Fibroblast of skin of abdomen (primary cell): ENCODE data around the gene UGT2B15. TPM values are rescaled to one million over a fixed set of nuclear protein-coding genes. Genes with fewer than 3 reads are reported as not detected.
"Not testable (repeated sequence)": the region's sequence is repeated elsewhere in the genome, so short reads cannot be mapped to it uniquely, and the experiment has no call there.

ENCODE experiments used
- DNase-seq: peaks from one replicate; pipeline ENCODE4 v3.0.0-alpha.2; 2013
- polyA plus RNA-seq, 2 experiments: library from polyadenylated mRNA; unstranded; fragments of 120-200 nt; gene quantifications; one replicate each; pipeline ENCODE4 v1.2.1, GENCODE V29; 2013; ENCODE audit not compliant: insufficient read length in 2 of 2

The UGT2B15 gene
- polyA plus RNA-seq (2013, experiment 1 of 2; ENCODE audit: insufficient read length) = not detected
- polyA plus RNA-seq (2013, experiment 2 of 2; ENCODE audit: insufficient read length) = not detected

GRCh38 chr4:68670479-68670939, at the start of gene UGT2B15:
Gene UGT2B15, minus strand, starts transcription at chr4:68670652. Its CDS starts 34 bp downstream, at chr4:68670618.
- DNase-seq = not testable (repeated sequence)

DNA sequence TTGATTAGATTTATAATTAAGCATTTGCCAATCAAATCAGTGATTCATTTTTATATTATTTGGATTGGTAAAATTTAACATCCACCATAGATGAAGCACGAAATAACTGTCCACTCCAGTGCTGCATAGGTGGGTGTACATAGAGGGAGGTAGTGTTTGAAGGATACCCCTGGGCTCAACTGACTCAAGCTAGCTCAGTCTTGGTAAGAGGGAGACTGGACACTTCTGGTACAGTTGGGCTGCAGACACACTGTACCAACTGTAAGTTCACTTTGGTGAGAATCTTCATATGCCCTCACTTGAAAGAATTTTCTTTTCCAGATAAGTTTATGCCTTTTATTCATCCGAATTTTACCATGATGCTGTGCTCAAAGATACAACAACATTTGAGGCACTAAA, 48.6 kb upstream of the UGT2B15 start:
- no peak for DNase-seq

GRCh38 chr4:68718447-68719074, 48.1 kb upstream of the UGT2B15 start:
- DNase-seq = no peak

DNA sequence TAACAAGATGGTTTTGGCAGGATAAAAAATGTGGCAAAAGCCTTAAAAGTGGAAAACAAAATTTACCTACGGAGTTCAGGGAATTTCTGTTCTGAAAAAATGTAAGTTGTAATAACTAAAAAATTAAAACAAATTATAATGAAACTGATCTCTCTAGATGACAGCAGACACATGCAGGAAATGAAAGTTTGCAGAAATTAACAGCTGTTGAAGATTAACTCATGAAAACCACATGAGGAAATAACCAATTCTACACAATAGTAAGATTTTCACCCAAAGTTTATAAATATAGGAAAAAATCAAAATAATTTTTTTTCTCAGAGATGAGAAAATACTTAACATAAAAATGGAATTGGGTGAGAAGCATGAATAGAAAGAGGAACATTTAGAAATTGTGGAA, 47.5 kb upstream of the UGT2B15 start:
- DNase-seq = no peak

DNA sequence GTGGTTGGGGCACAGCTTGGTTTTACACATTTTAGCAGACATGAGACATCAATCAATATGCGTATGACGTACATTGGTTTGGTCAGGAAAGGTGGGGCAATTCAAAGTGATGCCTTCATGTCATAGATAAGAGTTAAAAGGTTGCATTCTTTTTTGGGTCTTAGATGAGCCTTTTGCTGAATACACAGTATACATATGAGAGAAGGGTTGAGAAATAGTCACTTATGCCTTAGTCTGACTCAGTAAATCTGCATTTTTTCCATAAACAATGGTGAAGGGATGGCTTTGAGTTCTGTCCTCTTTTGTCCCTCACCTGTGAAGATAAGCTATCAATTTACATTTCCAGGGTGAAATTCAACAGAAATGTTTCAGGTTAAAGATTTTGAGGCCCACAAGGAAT, 43.9 kb upstream of the UGT2B15 start:
- no peak for DNase-seq

DNA sequence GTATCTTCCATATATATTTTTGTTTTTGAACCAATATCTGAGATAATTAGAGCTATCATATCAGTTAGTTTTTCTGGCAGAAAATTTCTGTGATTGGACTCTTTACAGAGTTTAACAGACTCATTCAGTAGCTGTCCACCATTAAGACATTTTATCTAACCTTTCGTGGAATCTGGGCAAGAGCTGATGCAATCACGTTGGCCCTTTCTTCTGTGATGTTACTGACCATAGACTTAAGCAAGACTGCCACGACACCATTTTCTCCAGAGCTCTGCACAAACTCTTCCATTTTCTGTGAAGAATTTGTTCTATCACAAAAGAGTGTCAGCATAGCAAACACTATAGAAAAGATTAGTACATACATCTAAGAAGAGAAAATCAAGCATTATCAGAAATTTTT, 41.8 kb upstream of the UGT2B15 start:
- DNase-seq = no peak

DNA sequence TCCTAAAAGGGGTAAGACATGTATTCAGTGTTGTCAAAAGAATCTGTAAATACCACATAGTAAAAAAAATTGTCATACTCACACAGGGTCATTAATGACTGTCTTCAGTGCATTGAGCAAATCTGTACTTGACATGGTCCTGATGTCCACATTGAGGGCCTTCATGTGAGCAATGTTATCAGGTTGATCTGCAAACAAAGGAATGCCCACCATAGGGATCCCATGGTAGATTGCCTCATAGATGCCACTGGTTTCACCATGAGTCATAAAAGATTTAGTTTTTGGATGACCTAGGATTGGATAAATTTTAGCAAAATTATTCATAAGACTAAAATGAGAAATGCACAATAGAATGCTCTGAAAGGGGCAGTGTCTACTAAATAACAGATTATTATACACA, 38.1 kb upstream of the UGT2B15 start:
- DNase-seq = no peak

GRCh38 chr4:68703168-68703567, 32.7 kb upstream of the UGT2B15 start:
- DNase-seq = not testable (repeated sequence)

- no peak for DNase-seq
Measured at GRCh38 chr4:68700152-68700551, 29.7 kb upstream of the UGT2B15 start.

DNA sequence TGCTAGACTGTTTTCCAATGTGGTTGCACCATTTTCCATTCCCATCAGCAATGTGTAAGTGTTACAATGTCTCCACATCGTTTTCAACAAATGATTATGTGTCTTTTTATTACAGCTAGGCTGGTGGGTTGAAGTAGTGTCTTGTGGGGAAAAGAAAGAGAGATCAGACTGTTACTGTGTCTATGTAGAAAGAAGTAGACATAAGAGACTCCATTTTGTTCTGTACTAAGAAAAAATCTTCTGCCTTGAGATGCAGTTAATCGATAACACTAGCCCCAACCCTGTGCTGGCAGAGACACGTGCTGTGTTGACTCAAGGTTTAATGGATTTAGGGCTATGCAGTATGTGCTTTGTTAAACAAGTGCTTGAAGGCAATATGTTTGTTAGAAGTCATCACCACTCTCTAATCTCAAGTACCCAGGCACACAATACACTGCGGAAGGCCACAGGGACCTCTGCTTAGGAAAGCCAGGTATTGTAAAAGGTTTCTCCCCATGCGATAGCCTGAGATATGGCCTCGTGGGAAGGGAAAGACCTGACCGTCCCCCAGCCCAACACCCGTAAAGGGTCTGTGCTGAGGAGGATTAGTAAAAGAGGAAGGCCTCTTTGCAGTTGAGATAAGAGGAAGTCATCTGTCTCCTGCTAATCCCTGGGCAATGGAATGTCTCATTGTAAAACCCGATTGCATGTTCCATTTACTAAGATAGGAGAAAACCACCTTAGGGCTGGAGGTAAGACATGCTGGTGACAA, 23.0 kb upstream of the UGT2B15 start:
- DNase-seq = no peak

- DNase-seq = no peak
Measured at GRCh38 chr4:68691186-68691585, 20.7 kb upstream of the UGT2B15 start.

DNA sequence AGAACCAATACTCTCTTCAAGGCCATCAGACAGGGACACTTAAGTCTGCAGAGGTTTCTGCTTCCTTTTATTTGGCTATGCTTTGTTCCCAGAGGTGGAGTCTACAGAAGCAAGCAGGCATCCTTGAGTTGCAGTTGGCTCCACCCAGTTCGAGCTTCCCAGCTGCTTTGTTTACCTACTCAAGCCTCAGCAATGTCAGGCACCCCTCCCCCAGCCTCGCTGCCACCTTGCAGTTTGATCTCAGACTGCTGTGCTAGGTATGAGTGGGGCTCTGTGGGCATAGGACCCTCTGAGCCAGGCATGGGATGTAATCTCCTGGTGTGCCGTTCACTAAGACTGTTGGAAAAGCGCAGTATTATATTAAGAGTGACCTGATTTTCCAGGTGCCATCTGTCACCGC, 12.6 kb upstream of the UGT2B15 start:
- no peak for DNase-seq

DNA sequence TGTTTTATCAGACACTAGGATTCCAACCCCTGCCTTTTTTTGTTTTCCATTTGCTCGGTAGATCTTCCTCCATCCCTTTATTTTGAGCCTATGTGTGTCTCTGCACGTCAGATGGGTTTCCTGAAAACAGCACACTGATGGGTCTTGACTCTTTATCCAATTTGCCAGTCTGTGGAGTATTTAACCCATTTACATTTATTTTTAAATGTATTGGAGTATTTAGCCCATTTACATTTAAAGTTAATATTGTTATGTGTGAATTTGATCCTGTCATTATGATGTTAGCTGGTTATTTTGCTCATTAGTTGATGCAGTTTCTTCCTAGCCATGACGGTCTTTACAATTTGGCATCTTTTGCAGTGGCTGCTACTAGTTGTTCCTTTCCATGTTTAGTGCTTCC, 10.8 kb upstream of the UGT2B15 start:
- DNase-seq = not testable (repeated sequence)

DNA sequence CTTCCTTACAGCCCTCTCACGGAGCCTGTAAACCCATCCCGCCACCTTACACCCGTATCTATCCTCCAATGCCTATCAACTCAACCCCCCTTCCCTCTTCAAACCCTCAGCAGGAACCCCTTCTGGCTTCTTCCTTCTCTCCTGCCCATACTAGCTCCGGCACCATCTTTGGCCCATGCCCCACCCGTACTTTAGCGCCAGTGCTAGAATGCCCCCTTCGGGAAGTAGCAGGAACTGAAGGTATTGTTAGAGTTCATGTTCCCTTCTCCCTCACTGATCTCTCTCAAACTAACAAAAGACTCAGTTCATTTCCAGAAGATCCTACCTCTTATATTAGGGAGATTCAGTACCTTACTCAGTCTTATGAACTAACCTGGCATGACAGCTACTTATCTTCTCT, 2.7 kb upstream of the UGT2B15 start:
- DNase-seq = no peak

GRCh38 chr4:68671217-68671616, 765 bp upstream of the UGT2B15 start:
- DNase-seq = not testable (repeated sequence)

GRCh38 chr4:68668537-68669163, 1.8 kb downstream of the UGT2B15 start:
- DNase-seq = not testable (repeated sequence)

GRCh38 chr4:68667551-68667950, 2.9 kb downstream of the UGT2B15 start:
- not testable (repeated sequence) for DNase-seq

DNA sequence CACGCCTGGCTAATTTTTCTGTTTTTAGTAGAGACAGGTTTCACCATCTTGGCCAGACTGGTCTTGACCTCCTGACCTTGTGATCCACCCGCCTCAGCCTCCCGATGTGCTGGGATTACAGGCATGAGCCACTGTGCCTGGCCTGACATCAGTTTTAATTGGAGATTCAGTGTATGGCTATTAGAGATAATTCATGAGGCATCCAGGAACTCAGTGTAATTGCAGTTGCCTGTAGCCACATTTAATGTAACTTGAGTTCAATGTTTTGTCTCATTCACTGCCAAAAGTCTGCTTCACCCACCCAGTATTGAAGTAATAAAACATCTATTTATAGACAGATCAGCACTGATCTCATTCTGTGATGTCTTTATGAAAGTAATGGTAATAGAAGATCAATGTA, 5.7 kb downstream of the UGT2B15 start:
- DNase-seq = not testable (repeated sequence)

GRCh38 chr4:68662836-68663574, 7.4 kb downstream of the UGT2B15 start:
- not testable (repeated sequence) for DNase-seq

DNA sequence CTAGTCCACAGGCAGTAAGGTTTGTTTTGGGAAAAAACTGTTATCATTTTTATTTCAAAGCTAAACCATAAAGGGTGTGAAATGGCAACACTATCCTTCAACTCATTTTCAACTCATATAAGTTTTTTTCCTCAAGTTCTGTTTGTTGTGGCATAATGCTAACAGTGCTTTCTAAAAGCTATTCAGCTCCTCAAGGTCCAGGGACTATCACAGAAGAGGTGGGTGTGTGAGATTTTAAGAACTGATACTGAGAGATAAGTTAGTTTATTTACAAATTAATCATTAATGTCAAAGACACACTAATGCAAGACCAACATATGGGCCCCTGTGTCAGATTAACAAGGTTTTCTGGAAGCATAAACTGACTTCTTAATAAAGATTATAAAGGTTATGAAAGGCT, 11.8 kb downstream of the UGT2B15 start:
- DNase-seq = no peak

DNA sequence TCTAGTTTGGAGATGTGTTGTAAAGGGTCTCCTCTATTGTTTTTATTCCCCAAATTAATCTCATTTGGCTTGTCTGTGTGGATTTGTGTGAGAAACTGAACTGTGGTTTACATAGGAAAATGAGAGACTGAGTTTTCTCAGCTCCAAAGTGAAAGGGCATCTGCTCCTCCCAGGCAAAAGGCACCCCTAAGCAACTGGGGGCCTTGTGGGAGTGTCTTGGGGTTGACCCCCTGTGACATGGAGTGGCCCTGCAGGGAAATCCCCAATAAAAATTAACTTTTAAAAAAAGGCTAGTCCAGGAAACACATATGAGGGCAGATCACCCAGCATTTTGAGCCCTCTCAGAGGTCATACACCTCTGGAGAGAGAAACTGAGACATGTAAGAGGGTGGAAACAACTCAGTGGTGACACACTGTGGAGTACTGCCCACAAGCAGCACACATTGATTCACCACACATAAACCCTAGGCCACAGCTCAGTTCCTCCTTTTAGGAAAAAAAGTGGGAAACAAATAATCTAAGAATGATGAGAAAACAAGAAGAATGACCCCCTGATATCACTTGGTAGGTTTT, 13.3 kb downstream of the UGT2B15 start:
- DNase-seq = not testable (repeated sequence)

DNA sequence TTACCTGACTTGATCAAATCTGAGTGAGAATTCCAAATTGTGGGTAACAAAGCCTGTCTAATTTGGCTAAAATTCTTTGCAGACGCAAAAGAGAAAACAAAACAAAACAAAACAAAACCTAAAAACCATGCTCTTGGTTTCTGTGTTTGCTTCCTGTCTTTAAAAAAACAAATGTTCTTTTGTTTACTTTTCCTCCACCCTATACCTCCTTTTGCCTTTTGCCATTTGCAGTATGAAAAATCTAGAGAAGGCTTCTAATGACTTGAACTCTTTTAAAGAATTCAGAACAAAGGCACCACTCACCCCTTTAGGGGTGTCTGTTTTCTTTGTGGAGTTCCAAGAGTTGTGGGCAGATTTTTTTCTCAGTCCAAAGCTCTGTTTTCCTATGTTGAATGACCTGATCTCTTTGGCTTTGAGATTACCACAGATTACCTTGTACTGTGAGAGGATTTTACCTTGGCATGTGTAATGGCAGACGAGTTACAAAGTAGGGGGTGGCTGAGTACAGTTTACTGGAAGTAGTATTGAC, 13.9 kb downstream of the UGT2B15 start:
- DNase-seq = not testable (repeated sequence)
